OCI-LY1 (cell line): ENCODE results near the gene ADAMTS12.

Source experiments
- H2AFZ ChIP-seq: fragments of 200-600 bp; sonication (generic), shearing (Covaris generic); 2 replicates; pipeline ENCODE4 v1.6.0; 2014; ENCODE audit warnings: antibody characterized with exemption, mild to moderate bottlenecking, low read length
- H3F3A ChIP-seq: fragments of 200-600 bp; sonication (generic), shearing (Covaris generic); 2 replicates; pipeline ENCODE4 v1.6.0; 2014; ENCODE audit warnings: mild to moderate bottlenecking, antibody characterized with exemption, low read length, moderate library complexity; ENCODE audit not compliant: insufficient read depth
- H3K27ac ChIP-seq: fragments of 200-600 bp; sonication (generic); 2 replicates; pipeline ENCODE4 v1.5.1; 2014; ENCODE audit warnings: low read length, mixed run types, mild to moderate bottlenecking, low read depth; ENCODE audit not compliant: poor library complexity, severe bottlenecking
- H3K27me3 ChIP-seq: fragments of 200-600 bp; sonication (generic); 2 replicates; pipeline ENCODE4 v1.6.0; 2014; ENCODE audit warnings: antibody characterized with exemption, mild to moderate bottlenecking, low read length, moderate library complexity; ENCODE audit not compliant: insufficient read depth
- H3K36me3 ChIP-seq: fragments of 200-600 bp; sonication (generic); 2 replicates; pipeline ENCODE4 v1.6.1; 2014; ENCODE audit warnings: mild to moderate bottlenecking, antibody characterized with exemption, low read length, moderate library complexity, mixed read lengths; ENCODE audit not compliant: insufficient read depth
- H3K4me1 ChIP-seq: fragments of 200-600 bp; sonication (generic); 2 replicates; pipeline ENCODE4 v1.5.1; 2014; ENCODE audit warnings: mild to moderate bottlenecking, low read length, moderate library complexity; ENCODE audit not compliant: insufficient read depth, severe bottlenecking
- H3K4me2 ChIP-seq: fragments of 200-600 bp; sonication (generic), shearing (Covaris generic); 2 replicates; pipeline ENCODE4 v1.6.1; 2014; ENCODE audit warnings: low read length
- H3K4me3 ChIP-seq: fragments of 200-600 bp; sonication (generic); 2 replicates; pipeline ENCODE4 v1.5.1; 2014; ENCODE audit warnings: low read length, low read depth, mild to moderate bottlenecking, mixed read lengths; ENCODE audit not compliant: poor library complexity, severe bottlenecking
- H3K79me2 ChIP-seq: fragments of 200-600 bp; shearing (Covaris generic); 2 replicates; pipeline ENCODE4 v1.6.1; 2016; ENCODE audit warnings: mixed run types, low read length, mixed read lengths; ENCODE audit not compliant: insufficient read depth
- H3K9ac ChIP-seq: fragments of 200-600 bp; sonication (generic), shearing (Covaris generic); 2 replicates; pipeline ENCODE4 v1.6.1; 2014; ENCODE audit warnings: mild to moderate bottlenecking, low read length, mixed read lengths
- H3K9me2 ChIP-seq: fragments of 200-600 bp; sonication (generic), shearing (Covaris generic); 2 replicates; pipeline ENCODE4 v1.6.1; 2014; ENCODE audit warnings: low read depth, mild to moderate bottlenecking, low read length, mixed read lengths
- H3K9me3 ChIP-seq: fragments of 200-600 bp; shearing (Covaris generic); 2 replicates; pipeline ENCODE4 v1.6.1; 2014; ENCODE audit warnings: low read length, mixed read lengths
- H4K20me1 ChIP-seq: fragments of 200-600 bp; sonication (generic), shearing (Covaris generic); 2 replicates; pipeline ENCODE4 v1.6.0; 2016; ENCODE audit warnings: mild to moderate bottlenecking, low read length; ENCODE audit not compliant: insufficient read depth
- CTCF ChIP-seq: fragments of 200-600 bp; sonication (generic), shearing (Covaris generic); IDR thresholded peaks from 2 replicates; pipeline ENCODE4 v1.5.1; 2017; ENCODE audit warnings: mild to moderate bottlenecking, antibody characterized with exemption, low read length, moderate library complexity, mixed read lengths
- EZH2 ChIP-seq: fragments of 200-600 bp; sonication (generic), shearing (Covaris generic); IDR thresholded peaks from 2 replicates; pipeline ENCODE4 v1.8.0; 2017; ENCODE audit warnings: borderline replicate concordance, mixed run types, mild to moderate bottlenecking, antibody characterized with exemption, low read length, moderate library complexity, mixed read lengths

ADAMTS12 gene

GRCh38 chr5:33769196-33769595, 122.6 kb downstream of the ADAMTS12 start:
- H3K79me2 ChIP-seq: no peaks in the 10 kb centered on the region
- H3K4me3 ChIP-seq: no peak overlapping the region
- no peak overlapping the region for H3K4me2 ChIP-seq
- H3K4me1 ChIP-seq: no peaks in the 10 kb centered on the region
- H3K9me3 ChIP-seq: no peaks in the 10 kb centered on the region
- H4K20me1 ChIP-seq: no peaks in the 10 kb centered on the region
- no peaks in the 10 kb centered on the region for H3K9me2 ChIP-seq
- H3K27me3 ChIP-seq: no peaks in the 10 kb centered on the region
- H3K27ac ChIP-seq: no peak overlapping the region
- no peak overlapping the region for H3K9ac ChIP-seq
- H3F3A ChIP-seq: no peaks in the 10 kb centered on the region
- H3K36me3 ChIP-seq: no peaks in the 10 kb centered on the region
- TF ChIP-seq CTCF: no peak
- TF ChIP-seq EZH2: no peak
- no peak overlapping the region for H2AFZ ChIP-seq

- Histone ChIP-seq H3K79me2 (no peaks in the 10 kb centered on the region), H2AFZ (no peak overlapping the region), H3K9me3 (no peaks in the 10 kb centered on the region), H3K27me3 (no peaks in the 10 kb centered on the region), H3K4me1 (no peaks in the 10 kb centered on the region), H3K9me2 (no peaks in the 10 kb centered on the region), H3K4me3 (no peak overlapping the region), H3F3A (no peaks in the 10 kb centered on the region), H4K20me1 (no peaks in the 10 kb centered on the region), H3K4me2 (no peak overlapping the region), H3K9ac (no peak overlapping the region), H3K27ac (no peak overlapping the region), H3K36me3 (no peaks in the 10 kb centered on the region)
- no peak for TF ChIP-seq EZH2
- TF ChIP-seq CTCF: no peak
Measured at GRCh38 chr5:33766023-33766422, 125.8 kb downstream of the ADAMTS12 start.

- Histone ChIP-seq H3K36me3 (no peaks in the 10 kb centered on the region), H3K4me1 (no peaks in the 10 kb centered on the region), H3K4me2 (no peak overlapping the region), H2AFZ (no peak overlapping the region), H3K27me3 (no peaks in the 10 kb centered on the region), H3K9ac (no peak overlapping the region), H3K9me2 (no peaks in the 10 kb centered on the region), H3K9me3 (no peaks in the 10 kb centered on the region), H4K20me1 (no peaks in the 10 kb centered on the region), H3K4me3 (no peak overlapping the region), H3K27ac (no peak overlapping the region), H3F3A (no peaks in the 10 kb centered on the region), H3K79me2 (no peaks in the 10 kb centered on the region)
- TF ChIP-seq CTCF (no peak), EZH2 (no peak)
Measured at GRCh38 chr5:33764786-33765185, 127.0 kb downstream of the ADAMTS12 start.
